Natural killer cell (primary cell): ENCODE measurements around the gene VIPR2. TPM values are rescaled to one million over a fixed set of nuclear protein-coding genes. Genes with fewer than 3 reads are reported as not detected.
A peak's percentile ranks its signal among the peaks of the same experiment; 100 is the strongest.

ENCODE experiments used
- ATAC-seq, 3 donors: fragments of 150-1000 bp in 2 of 3; fragments of 200-7000 bp in 1 of 3; cut with Tn5 transposase; 1 replicate in 1 of 3; 2 replicates in 2 of 3; pipeline ENCODE4 v1.10.0; 2021; ENCODE audit warnings: mild to moderate bottlenecking in 2 of 3, moderate library complexity in 2 of 3
- DNase-seq, 2 donors: peaks; one replicate each; pipeline versions ENCODE4 v3.0.0 to v3.0.0-alpha.2; 2013 to 2021; ENCODE audit warnings: mixed read lengths in 1 of 2
- H3K27ac ChIP-seq: one replicate; pipeline ENCODE4 v1.5.1; 2013; ENCODE audit warnings: mild to moderate bottlenecking, low read length
- H3K27me3 ChIP-seq: one replicate; pipeline ENCODE4 v1.6.1; 2013; ENCODE audit warnings: low read length; ENCODE audit not compliant: control insufficient read depth, insufficient read depth
- H3K36me3 ChIP-seq: one replicate; pipeline ENCODE4 v1.6.1; 2013; ENCODE audit warnings: low read length; ENCODE audit not compliant: control insufficient read depth, insufficient read depth
- H3K4me1 ChIP-seq: one replicate; pipeline ENCODE4 v1.6.1; 2013; ENCODE audit warnings: low read length; ENCODE audit not compliant: control insufficient read depth, insufficient read depth
- H3K4me3 ChIP-seq: one replicate; pipeline ENCODE4 v1.5.1; 2013; ENCODE audit warnings: low read length
- H3K9me3 ChIP-seq: one replicate; pipeline ENCODE4 v1.6.1; 2013; ENCODE audit warnings: low read length; ENCODE audit not compliant: control insufficient read depth, insufficient read depth
- H3K27ac Mint-ChIP-seq, 2 donors: one replicate each; pipeline ENCODE4 v1.8.0; 2022; ENCODE audit warnings: mild to moderate bottlenecking in 2 of 2, mixed read lengths in 2 of 2, moderate library complexity in 1 of 2
- H3K27me3 Mint-ChIP-seq, 2 donors: one replicate each; pipeline ENCODE4 v1.8.0; 2022; ENCODE audit warnings: low read depth in 2 of 2, mixed read lengths in 2 of 2
- H3K36me3 Mint-ChIP-seq: one replicate; pipeline ENCODE4 v1.8.0; 2022; ENCODE audit warnings: mixed read lengths
- H3K4me1 Mint-ChIP-seq, 2 donors: one replicate each; pipeline ENCODE4 v1.8.0; 2022; ENCODE audit warnings: mixed read lengths in 2 of 2
- H3K4me3 Mint-ChIP-seq: one replicate; pipeline ENCODE4 v1.8.0; 2022; ENCODE audit warnings: mild to moderate bottlenecking, moderate library complexity, mixed read lengths
- H3K9me3 Mint-ChIP-seq, 2 donors: one replicate each; pipeline ENCODE4 v1.8.0; 2022; ENCODE audit warnings: mixed read lengths in 2 of 2
- CTCF ChIP-seq: fragments of 200-600 bp; IDR thresholded peaks from one replicate; pipeline ENCODE4 v1.8.0; 2022; ENCODE audit warnings: antibody characterized with exemption
- WGBS: methylation state at CpG from one replicate; pipeline ENCODE4 v1.1.7; 2013; ENCODE audit warnings: missing lambda C conversion rate; ENCODE audit not compliant: insufficient coverage; 5-methylcytosine and 5-hydroxymethylcytosine counted together
- intact Hi-C: fragments of 100-400 bp; cut with micrococcal nuclease; formaldehyde crosslinking; loops from one replicate; pipeline ENCODE4 v1.14.2; 2022
- total RNA-seq, 4 donors: library from RNA; stranded (reverse); fragments of 120-200 nt in 1 of 4; gene quantifications; one replicate each; pipeline versions ENCODE4 v1.2.3 to v1.2.4, GENCODE V29; 2013 to 2022

Gene VIPR2
- total RNA-seq, 3 donors from 2014 or later (not counting 1 experiment from before 2014, with no cell fraction given), result 2.2 to 4.9 (median 4.7) TPM

DNA sequence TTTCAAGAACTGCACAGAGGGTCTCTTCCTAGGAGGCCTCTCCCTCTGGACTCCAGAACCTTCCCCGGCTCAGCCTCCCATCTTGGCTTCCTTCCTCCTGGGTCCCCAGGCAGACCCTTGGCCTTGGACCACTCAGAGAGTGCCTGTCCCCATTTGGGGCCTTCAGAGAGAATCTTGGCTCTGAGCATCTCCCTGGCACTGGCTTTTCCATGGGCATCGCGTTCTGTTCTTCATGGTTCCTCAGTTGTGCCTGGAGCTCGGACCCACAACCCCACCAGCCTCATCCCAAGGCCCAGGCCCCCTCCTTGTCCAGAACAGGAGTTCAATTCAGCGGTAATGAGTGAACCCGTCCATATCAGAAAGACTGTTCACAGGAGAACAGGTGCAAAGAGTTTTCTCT, 73.4 kb downstream of the VIPR2 start:
- Histone ChIP-seq H3K36me3 (no peaks in the 10 kb centered on the region), H3K4me3 (no peak overlapping the region), H3K9me3 (no peaks in the 10 kb centered on the region), H3K27me3 (no peaks in the 10 kb centered on the region), H3K4me1 (peaks cover 19% of the 10 kb centered on the region), H3K27ac (no peak overlapping the region)
- Mint-ChIP-seq H3K4me3 (no peak overlapping the region), H3K9me3 (no peaks in the 10 kb centered on the region), H3K27ac (peak overlapping the region in 1 of 2 donors; percentile 70), H3K36me3 (no peaks in the 10 kb centered on the region), H3K27me3 (no peaks in the 10 kb centered on the region), H3K4me1 (peaks cover 19 to 42% of the 10 kb centered on the region in 2 donors)
- intact Hi-C loops, result no loop called here
- WGBS, result 91% methylated on average over 6 of the region's 6 CpGs
- no peak for TF ChIP-seq CTCF
- DNase-seq (no peak), ATAC-seq (no peak)

- H3K27ac ChIP-seq, result no peak overlapping the region
- Mint-ChIP-seq H3K36me3 (no peaks in the 10 kb centered on the region), H3K4me3 (no peak overlapping the region), H3K27me3 (no peaks in the 10 kb centered on the region), H3K4me1 (peaks cover 19 to 42% of the 10 kb centered on the region in 2 donors), H3K9me3 (no peaks in the 10 kb centered on the region), H3K27ac (peak overlapping the region in 1 of 2 donors; percentile 70)
- no peaks in the 10 kb centered on the region for H3K36me3 ChIP-seq
- H3K4me3 ChIP-seq, result no peak overlapping the region
- intact Hi-C loops, result no loop called here
- peak in 1 of 2 donors; percentile 52 for DNase-seq
- peaks cover 19% of the 10 kb centered on the region for H3K4me1 ChIP-seq
- TF ChIP-seq CTCF, result no peak
- peak; percentile 56 to 82 (median 75) for ATAC-seq
- H3K27me3 ChIP-seq, result no peaks in the 10 kb centered on the region
- no peaks in the 10 kb centered on the region for H3K9me3 ChIP-seq
- 30% methylated on average over 17 of the region's 17 CpGs for WGBS
Measured at GRCh38 chr7:159070431-159071148, 74.1 kb downstream of the VIPR2 start.

GRCh38 chr7:159068893-159069448, 75.7 kb downstream of the VIPR2 start:
- Mint-ChIP-seq H3K27me3 (no peaks in the 10 kb centered on the region), H3K27ac (peak overlapping the region in 1 of 2 donors; percentile 85), H3K36me3 (no peaks in the 10 kb centered on the region), H3K9me3 (no peaks in the 10 kb centered on the region), H3K4me3 (no peak overlapping the region), H3K4me1 (peaks cover 19 to 42% of the 10 kb centered on the region in 2 donors)
- 93% methylated on average over 14 of the region's 14 CpGs for WGBS
- DNase-seq (no peak), ATAC-seq (no peak)
- Histone ChIP-seq H3K36me3 (no peaks in the 10 kb centered on the region), H3K27ac (no peak overlapping the region), H3K9me3 (no peaks in the 10 kb centered on the region), H3K4me3 (no peak overlapping the region), H3K27me3 (no peaks in the 10 kb centered on the region), H3K4me1 (peaks cover 19% of the 10 kb centered on the region)
- intact Hi-C loops, result no loop called here
- TF ChIP-seq CTCF, result no peak
